Upper lobe of left lung (tissue), 4 donors: ENCODE results near the gene USP36.

ENCODE experiments used
- CTCF ChIP-seq, 6 experiments: fragments of 450-650 bp in 4 of 6; fragments of 200-600 bp in 2 of 6; sonication (generic) in 2 of 6; IDR thresholded peaks; one replicate each; pipeline ENCODE4 v1.5.1; 2016 to 2019; ENCODE audit warnings: antibody characterized with exemption in 6 of 6
- EP300 ChIP-seq, 4 donors: sonication (generic); formaldehyde crosslinking; IDR thresholded peaks; one replicate each; pipeline ENCODE4 v1.5.1; 2017; ENCODE audit warnings: antibody characterized with exemption in 4 of 4, control low read depth in 2 of 4
- POLR2A ChIP-seq, 4 donors: fragments of 450-650 bp; IDR thresholded peaks; one replicate each; pipeline ENCODE4 v1.5.1; 2016 to 2017; ENCODE audit warnings: antibody characterized with exemption in 4 of 4, mild to moderate bottlenecking in 2 of 4
- POLR2AphosphoS5 ChIP-seq, 2 donors: sonication (generic); formaldehyde crosslinking; IDR thresholded peaks; one replicate each; pipeline ENCODE4 v1.5.1; 2017; ENCODE audit warnings: antibody characterized with exemption in 2 of 2

DNA sequence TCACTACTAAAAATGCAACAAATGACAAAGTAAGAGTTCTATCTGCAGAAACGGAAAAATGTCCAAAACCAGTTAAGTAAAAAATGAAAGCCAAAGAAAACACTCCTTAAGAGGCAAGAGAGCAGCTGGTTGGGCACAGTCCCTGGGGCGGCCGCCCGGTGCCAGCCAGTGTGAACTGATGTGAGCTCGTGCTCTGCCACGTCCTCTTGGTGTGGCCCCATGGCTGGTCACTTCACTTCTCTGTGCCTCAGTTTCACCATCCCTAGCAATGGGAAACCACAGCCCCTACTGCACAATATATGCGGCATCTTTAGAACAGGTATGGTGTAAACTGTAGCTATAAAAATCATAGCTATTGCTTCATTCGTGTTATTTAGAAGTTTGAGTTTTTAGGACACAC, 21.2 kb downstream of the USP36 start:
- TF ChIP-seq POLR2A (IDR thresholded peaks at IDR 0.05) (no peak), CTCF (IDR thresholded peaks at IDR 0.05) (no peak), EP300 (IDR thresholded peaks at IDR 0.05) (no peak), POLR2AphosphoS5 (IDR thresholded peaks at IDR 0.05) (no peak)
